DOHH2 (cell line): Measurements from ENCODE around the gene HOXD10.

Experiments
- EZH2phosphoT487 ChIP-seq: fragments of 200-600 bp; sonication (generic); IDR thresholded peaks from 2 replicates; pipeline ENCODE4 v1.6.1; 2017; ENCODE audit warnings: borderline replicate concordance, mild to moderate bottlenecking, antibody characterized with exemption, low read length, moderate library complexity, mixed read lengths
- TF ChIP-seq, protein P1 (sequence below): fragments of 200-600 bp; sonication (generic); IDR thresholded peaks from one replicate; pipeline ENCODE4 v1.5.1; 2014; ENCODE audit warnings: antibody characterized with exemption, mild to moderate bottlenecking, low read depth, low read length; ENCODE audit not compliant: poor library complexity, severe bottlenecking

DNA sequence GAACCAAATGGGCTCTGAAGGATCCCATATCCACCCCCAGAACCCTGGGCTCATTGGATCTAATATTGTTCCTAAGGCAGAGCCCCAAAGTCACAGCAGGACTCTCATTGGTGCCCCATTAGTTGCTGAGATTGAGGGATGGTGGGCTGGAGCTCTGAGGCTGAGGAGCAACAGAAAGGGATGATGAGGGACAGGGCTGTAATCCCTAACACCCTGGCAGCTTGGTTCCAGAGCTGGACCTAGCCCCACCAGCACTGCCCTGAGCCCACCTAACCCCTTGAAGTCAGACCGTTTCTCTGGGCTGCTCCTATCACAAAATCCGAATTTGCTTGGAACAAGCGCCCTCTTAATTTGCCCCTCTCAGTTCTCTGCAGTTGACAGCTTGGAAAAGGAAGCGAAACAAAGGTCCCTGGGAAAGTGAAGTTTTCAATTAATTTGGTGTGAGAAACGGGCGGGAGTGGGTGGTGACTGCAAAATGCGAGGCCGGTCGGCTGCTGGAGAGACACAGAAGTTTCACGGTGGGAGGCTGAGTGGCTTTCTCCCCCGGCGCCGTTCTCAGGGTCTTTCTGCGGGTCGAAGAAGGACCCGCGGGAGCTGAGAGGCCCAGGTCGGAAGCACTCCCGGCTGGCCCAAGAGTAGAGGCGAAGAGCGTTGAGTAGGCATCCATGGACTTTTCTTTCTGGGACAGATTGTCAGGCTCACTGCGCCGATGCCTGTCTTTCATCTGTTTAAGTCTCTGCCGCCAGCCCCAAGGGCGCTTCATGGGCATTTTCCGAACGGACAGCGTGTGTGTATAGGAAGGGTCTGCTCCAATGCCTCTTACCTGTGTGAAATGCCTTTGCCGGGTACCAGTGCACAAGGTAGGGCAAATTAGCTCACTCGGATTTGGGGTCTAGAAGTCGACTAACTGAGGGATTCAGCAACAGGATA lies 25.0 kb upstream of the HOXD10 start:
- TF ChIP-seq, protein P1, sequence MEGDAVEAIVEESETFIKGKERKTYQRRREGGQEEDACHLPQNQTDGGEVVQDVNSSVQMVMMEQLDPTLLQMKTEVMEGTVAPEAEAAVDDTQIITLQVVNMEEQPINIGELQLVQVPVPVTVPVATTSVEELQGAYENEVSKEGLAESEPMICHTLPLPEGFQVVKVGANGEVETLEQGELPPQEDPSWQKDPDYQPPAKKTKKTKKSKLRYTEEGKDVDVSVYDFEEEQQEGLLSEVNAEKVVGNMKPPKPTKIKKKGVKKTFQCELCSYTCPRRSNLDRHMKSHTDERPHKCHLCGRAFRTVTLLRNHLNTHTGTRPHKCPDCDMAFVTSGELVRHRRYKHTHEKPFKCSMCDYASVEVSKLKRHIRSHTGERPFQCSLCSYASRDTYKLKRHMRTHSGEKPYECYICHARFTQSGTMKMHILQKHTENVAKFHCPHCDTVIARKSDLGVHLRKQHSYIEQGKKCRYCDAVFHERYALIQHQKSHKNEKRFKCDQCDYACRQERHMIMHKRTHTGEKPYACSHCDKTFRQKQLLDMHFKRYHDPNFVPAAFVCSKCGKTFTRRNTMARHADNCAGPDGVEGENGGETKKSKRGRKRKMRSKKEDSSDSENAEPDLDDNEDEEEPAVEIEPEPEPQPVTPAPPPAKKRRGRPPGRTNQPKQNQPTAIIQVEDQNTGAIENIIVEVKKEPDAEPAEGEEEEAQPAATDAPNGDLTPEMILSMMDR: no peak
- TF ChIP-seq EZH2phosphoT487: no peak
